LHCN-M2 (cell line): ENCODE results near the gene PLCB4. TPM values are rescaled to one million over a fixed set of nuclear protein-coding genes. Genes with fewer than 3 reads are reported as not detected.

ENCODE experiments used
- DNase-seq: peaks from one replicate; pipeline ENCODE4 v3.0.0-alpha.2; 2012; ENCODE audit warnings: low read depth
- total RNA-seq: library from RNA; depleted of rRNA; stranded (reverse); fragments of >200 nt; gene quantifications from 2 replicates; pipeline ENCODE4 v1.2.3, GENCODE V29; 2014

The PLCB4 gene
- total RNA-seq, 1 experiment from 2014 or later = 6.4 TPM

GRCh38 chr20:9059931-9060330 lies 9.0 kb upstream of the PLCB4 start:
- peak; percentile 55 for DNase-seq

GRCh38 chr20:9061434-9061833 lies 7.5 kb upstream of the PLCB4 start:
- DNase-seq = no peak

- no peak for DNase-seq
Measured at GRCh38 chr20:9062066-9062465, 6.8 kb upstream of the PLCB4 start.

GRCh38 chr20:9066191-9066590 lies 2.7 kb upstream of the PLCB4 start:
- peak; percentile 7 for DNase-seq

- DNase-seq = peak; percentile 27
Measured at GRCh38 chr20:9068233-9068801, 570 bp upstream of the PLCB4 start.

GRCh38 chr20:9070304-9070703 lies 1.4 kb downstream of the PLCB4 start:
- no peak for DNase-seq

GRCh38 chr20:9071976-9072726 lies 3.3 kb downstream of the PLCB4 start:
- DNase-seq = peak; percentile 30

GRCh38 chr20:9072861-9073500 lies 4.1 kb downstream of the PLCB4 start:
- no peak for DNase-seq

GRCh38 chr20:9075264-9076095 lies 6.6 kb downstream of the PLCB4 start:
- peak; percentile 18 for DNase-seq

- DNase-seq = no peak
Measured at GRCh38 chr20:9076440-9076839, 7.6 kb downstream of the PLCB4 start.

- DNase-seq = no peak
Measured at GRCh38 chr20:9078826-9079731, 10.2 kb downstream of the PLCB4 start.

GRCh38 chr20:9081423-9081966 lies 12.6 kb downstream of the PLCB4 start:
- no peak for DNase-seq

- no peak for DNase-seq
Measured at GRCh38 chr20:9082741-9083140, 13.9 kb downstream of the PLCB4 start.

- DNase-seq = no peak
Measured at GRCh38 chr20:9087531-9088217, 18.8 kb downstream of the PLCB4 start.

- no peak for DNase-seq
Measured at GRCh38 chr20:9088556-9088955, 19.7 kb downstream of the PLCB4 start.

GRCh38 chr20:9092113-9092512 lies 23.2 kb downstream of the PLCB4 start:
- no peak for DNase-seq

GRCh38 chr20:9092655-9093054 lies 23.8 kb downstream of the PLCB4 start:
- DNase-seq = no peak

GRCh38 chr20:9093218-9093957 lies 24.5 kb downstream of the PLCB4 start:
- peak; percentile 59 for DNase-seq

GRCh38 chr20:9099372-9099771 lies 30.5 kb downstream of the PLCB4 start:
- no peak for DNase-seq
